Measurements from ENCODE around the gene SCARF2.

- peak; percentile 57; the same call in 1 of the 2 replicates for TF ChIP-seq TAF1 (IDR thresholded peaks at IDR 0.05; ENCODE audit: borderline replicate concordance, insufficient read depth, low read length)
- no peak for TF ChIP-seq SIN3A (IDR thresholded peaks at IDR 0.05; ENCODE audit: borderline replicate concordance, insufficient read depth, low read length)
- peak; percentile 75 for TF ChIP-seq POLR2AphosphoS5 (IDR thresholded peaks at IDR 0.05; ENCODE audit: low read depth, low read length)
- TF ChIP-seq REST (IDR thresholded peaks at IDR 0.05; ENCODE audit: insufficient read depth in 1 of 2, low read depth in 2 of 2, low read length in 2 of 2): peak in 1 of 2 experiments; percentile 5; a peak in 1 of 4 replicates
- peak; percentile 64 for TF ChIP-seq FOXP2 (optimal IDR thresholded peaks at IDR 0.05; ENCODE audit: borderline replicate concordance, extremely low read depth, extremely low read length, insufficient read depth)
Measured at GRCh38 chr22:20393705-20394476, 43.7 kb downstream of the SCARF2 start, which contains the start of gene ZNF74.
